Activated naive CD4-positive, alpha-beta T cell treated with anti-CD3 and anti-CD28 coated beads, Interleukin-2, amount 50 U/mL, for 72 hours (primary cell): ENCODE measurements around the gene TAGLN2. TPM values are rescaled to one million over a fixed set of nuclear protein-coding genes. Genes with fewer than 3 reads are reported as not detected.
"Not testable (repeated sequence)": the region's sequence is repeated elsewhere in the genome, so short reads cannot be mapped to it uniquely, and the experiment has no call there.

Source experiments
- ATAC-seq, 2 donors: fragments of 150-1000 bp; cut with Tn5 transposase; 2 replicates each; pipeline ENCODE4 v1.10.0; 2021; ENCODE audit warnings: mild to moderate bottlenecking in 2 of 2, moderate library complexity in 2 of 2
- DNase-seq, 2 donors: peaks; one replicate each; pipeline ENCODE4 v3.0.0; 2021 to 2022; ENCODE audit warnings: low spot score in 2 of 2
- H3K27ac Mint-ChIP-seq, 2 donors: one replicate each; pipeline ENCODE4 v1.8.0; 2022; ENCODE audit warnings: mild to moderate bottlenecking in 2 of 2, mixed read lengths in 2 of 2
- H3K36me3 Mint-ChIP-seq, 2 donors: one replicate each; pipeline ENCODE4 v1.8.0; 2022; ENCODE audit warnings: mixed read lengths in 2 of 2
- H3K9me3 Mint-ChIP-seq, 2 donors: one replicate each; pipeline ENCODE4 v1.8.0; 2022; ENCODE audit warnings: mixed read lengths in 2 of 2
- total RNA-seq, 2 donors: library from RNA; stranded (reverse); gene quantifications; one replicate each; pipeline ENCODE4 v1.2.3, GENCODE V29; 2022

Gene TAGLN2
- total RNA-seq, 2 donors from 2014 or later: 391 to 559 TPM

DNA sequence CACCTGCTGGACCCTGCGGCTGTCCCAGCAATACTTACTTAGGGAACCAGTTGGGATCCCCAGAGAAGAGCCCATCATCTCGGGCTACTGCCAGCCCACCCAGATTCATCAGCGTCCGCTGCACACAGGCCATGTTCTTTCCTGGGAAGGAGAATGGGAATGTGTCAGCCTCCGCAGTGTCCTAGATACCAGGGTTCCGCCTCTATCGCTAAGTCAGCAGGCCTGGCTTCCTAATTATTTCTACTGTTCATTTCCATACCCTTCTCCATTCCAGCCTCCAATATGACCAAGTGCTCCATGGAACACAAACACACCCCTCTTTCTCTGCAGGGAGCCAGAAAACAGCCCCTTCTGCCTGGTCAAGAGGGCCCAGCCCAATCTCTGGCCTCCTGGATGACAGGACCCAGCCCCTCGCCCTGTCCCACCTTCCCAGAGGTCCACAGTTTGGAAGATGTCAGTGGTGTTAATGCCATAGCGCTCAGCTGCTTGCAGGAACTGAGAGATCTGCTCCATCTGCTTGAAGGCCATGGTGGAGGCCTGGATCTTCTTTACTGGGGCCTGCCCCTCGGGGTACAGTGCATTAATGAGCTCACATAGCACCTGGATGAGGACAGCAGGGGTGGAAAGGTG is 6.0 kb downstream of the TAGLN2 start:
- ATAC-seq (no peak), DNase-seq (no peak)
- Mint-ChIP-seq H3K27ac (peak overlapping the region in 1 of 2 donors; percentile 75), H3K9me3 (no peaks in the 10 kb centered on the region), H3K36me3 (peaks cover 29 to 57% of the 10 kb centered on the region in 2 donors)

DNA sequence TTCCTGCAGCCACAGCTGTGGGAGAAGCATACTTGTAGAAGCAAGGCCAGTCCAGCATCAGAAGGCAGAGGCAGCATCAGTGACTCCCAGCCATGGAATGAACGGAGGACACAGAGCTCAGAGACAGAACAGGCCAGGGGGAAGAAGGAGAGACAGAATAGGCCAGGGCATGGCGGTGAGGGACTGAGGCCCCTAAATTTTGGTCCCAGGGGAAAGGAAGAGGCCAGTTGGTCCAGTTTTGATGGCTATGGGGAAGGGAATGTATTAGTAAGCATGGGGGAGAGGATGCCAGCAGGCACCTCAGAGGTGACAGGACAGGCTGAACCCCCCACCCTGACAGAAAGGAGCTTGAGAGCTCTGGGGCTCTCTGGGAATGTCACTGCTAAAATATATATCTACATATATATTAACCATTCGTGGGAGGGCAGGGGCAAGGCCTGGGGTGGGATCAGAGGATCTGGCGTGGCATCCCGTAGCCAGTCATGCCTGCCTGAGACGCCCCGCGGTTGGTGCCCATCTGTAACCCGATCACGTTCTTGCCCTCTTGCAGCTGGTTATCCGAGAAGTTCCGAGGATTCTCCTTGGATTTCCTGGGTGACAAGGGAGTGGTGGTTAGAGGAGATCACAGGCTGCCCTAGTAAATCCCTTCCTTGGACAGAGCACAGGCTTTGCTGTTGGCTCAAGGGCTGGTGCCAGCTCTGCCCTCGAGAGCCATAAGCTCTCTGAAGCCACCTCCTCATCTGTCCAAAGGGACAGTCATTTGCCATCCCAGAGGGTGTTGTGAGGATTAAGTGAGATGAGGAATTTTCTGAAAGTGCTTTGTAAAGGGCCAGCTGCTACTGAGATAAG is 6.7 kb downstream of the TAGLN2 start:
- no peak for DNase-seq
- H3K27ac Mint-ChIP-seq: peak overlapping the region; percentile 77 to 87
- no peaks in the 10 kb centered on the region for H3K9me3 Mint-ChIP-seq
- ATAC-seq: no peak
- H3K36me3 Mint-ChIP-seq: peaks cover 24 to 49% of the 10 kb centered on the region in 2 donors

DNA sequence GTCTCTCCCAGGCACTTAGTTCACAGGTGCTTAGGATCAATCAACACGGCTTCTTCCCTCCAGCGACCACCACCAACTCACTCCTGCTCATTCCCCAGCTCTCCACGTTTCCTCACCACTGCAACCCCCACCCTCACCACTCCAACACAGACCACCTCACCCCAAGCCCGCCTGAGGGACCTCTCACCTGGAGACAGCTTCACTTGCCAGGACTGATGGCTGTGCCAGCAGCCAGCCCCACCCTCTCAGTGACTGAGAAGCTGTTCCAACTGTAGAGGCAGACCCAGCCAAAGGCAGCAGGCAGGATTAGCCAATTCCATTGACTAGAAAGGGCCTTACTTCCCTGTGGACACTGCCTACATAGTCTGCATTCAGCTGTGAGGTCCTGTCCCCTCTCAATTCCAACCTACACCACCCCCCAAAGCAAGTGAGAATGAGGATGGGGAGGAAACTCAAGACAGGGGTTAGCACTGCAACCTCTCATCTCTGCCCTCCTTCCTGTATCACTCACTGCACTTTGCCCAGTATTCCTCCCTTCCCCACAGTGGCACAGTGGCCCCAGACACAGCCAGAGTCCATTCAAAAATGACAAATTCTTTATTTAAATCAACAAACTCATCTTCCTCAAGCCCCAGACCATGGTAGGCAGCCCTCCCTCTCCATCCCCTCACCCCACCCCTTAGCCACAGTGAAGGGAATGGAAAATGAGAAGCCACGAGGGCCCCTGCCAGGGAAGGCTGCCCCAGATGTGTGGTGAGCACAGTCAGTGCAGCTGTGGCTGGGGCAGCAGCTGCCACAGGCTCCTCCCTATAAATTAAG is 7.6 kb downstream of the TAGLN2 start:
- DNase-seq (no peak), ATAC-seq (no peak)
- peaks cover 16 to 46% of the 10 kb centered on the region in 2 donors for H3K36me3 Mint-ChIP-seq
- H3K27ac Mint-ChIP-seq: peak overlapping the region; percentile 77 to 87
- H3K9me3 Mint-ChIP-seq: no peaks in the 10 kb centered on the region

DNA sequence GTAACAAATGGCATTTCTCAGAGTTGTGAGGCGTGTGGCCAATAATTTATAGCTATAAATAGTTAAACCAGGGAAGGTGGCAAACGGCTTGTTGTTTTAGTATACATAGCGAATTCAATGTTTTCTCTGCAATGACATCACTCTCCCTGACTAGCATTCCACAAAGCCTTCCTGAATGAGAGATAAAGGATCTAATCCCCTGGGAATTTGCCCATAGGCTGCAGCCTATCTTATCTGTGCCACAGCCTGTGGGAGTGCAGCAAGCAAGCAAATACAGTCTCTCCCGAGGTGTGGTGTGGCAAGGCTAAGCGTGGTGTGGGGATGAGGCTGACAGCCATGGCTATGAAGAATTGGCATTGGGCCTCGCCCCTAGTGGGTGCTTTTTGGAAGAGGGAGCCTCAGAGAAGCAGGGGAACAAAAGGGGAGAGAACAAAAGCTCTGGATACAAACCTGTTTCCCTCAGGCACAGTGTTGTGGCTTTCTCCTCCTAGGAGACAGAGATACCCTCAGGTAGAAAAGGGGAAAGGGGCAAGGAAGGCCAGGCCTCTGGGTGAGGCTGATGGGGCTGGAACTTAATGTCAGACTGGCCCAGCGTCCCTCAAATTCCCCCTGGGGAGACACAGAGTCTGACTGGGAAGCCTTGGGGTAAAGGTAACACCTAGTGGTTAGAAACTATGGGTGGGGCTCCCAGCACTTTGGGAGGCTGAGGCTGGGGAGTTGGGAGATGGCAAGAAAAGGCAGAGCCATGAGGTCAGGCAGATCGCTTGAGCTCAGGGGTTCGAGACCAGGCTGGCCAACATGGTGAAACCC is 8.9 kb downstream of the TAGLN2 start:
- no peak for DNase-seq
- peak overlapping the region; percentile 61 to 77 for H3K27ac Mint-ChIP-seq
- no peaks in the 10 kb centered on the region for H3K9me3 Mint-ChIP-seq
- no peak for ATAC-seq
- H3K36me3 Mint-ChIP-seq: peaks cover 15 to 41% of the 10 kb centered on the region in 2 donors

DNA sequence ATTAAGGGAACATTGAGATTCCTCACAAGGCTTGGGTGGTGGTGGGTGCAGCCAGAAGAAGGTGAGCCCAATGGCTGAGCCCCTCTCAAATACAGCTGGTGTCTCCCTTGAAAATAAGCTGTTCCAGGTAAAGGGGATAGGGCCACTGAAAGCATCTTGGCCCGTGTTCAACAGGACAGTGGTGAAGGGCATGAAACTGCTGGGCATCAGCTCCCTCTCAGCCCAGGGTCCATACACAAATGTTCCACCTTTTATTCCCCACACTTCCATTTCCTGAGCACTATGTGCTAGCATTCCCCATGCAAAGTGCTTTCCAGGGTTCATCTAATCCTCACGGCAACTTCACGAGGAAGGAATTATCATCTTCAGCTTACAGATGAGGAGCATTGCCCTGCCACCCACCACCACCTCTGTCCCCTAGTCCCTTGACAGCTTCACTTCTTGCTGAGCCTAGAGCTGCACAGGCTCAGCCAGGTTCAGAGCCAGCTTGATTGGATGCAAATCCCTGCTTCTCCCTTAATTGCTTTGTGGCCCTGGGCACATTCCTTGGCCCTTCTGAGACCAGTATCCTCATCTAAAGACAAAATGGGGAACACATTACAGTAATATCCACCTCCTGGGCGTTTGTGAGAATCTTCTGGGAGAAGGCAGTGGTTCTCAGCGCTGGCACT is 9.6 kb downstream of the TAGLN2 start:
- H3K36me3 Mint-ChIP-seq: peaks cover 11 to 33% of the 10 kb centered on the region in 2 donors
- no peak for DNase-seq
- H3K9me3 Mint-ChIP-seq: no peaks in the 10 kb centered on the region
- ATAC-seq: no peak
- H3K27ac Mint-ChIP-seq: peak overlapping the region; percentile 61 to 77

DNA sequence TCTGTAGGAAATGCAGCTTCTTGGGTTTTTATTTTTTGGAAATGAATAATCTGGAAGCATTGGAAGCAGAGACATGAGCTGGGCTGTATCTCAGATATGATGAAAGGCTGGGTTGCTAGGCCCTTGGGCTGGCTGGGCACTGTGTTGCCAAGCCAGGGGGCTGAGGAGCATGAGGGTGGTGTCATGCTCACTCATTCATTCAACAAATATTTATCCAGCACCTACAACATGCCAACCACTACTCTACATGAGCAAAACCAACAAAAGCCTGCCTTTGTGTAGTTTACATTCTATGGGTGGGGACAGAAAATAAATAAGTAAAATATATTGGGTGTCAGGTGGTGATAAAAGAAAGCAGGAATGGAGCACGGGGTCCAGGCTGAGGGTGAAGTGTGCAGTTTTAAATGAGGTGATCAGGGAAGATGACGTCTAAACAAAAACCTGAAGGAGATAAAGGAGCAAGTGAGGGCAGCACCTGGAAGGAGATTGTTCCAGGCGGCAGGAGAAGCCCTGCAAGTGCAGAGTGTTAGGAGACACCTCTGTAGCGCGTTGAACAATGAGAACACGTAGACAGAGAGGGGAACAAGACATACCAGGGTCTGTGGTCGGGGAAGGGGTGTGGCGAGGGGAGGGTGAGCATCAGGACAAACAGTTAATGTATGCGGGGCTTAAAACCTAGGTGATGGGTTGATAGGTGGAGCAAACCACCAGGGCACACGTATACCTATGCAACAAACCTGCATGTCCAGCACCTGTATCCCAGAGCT is 10.9 kb downstream of the TAGLN2 start:
- no peaks in the 10 kb centered on the region for H3K9me3 Mint-ChIP-seq
- no peak for ATAC-seq
- H3K36me3 Mint-ChIP-seq: peaks cover 6 to 24% of the 10 kb centered on the region in 2 donors
- DNase-seq: no peak
- peak overlapping the region in 1 of 2 donors; percentile 88 for H3K27ac Mint-ChIP-seq

DNA sequence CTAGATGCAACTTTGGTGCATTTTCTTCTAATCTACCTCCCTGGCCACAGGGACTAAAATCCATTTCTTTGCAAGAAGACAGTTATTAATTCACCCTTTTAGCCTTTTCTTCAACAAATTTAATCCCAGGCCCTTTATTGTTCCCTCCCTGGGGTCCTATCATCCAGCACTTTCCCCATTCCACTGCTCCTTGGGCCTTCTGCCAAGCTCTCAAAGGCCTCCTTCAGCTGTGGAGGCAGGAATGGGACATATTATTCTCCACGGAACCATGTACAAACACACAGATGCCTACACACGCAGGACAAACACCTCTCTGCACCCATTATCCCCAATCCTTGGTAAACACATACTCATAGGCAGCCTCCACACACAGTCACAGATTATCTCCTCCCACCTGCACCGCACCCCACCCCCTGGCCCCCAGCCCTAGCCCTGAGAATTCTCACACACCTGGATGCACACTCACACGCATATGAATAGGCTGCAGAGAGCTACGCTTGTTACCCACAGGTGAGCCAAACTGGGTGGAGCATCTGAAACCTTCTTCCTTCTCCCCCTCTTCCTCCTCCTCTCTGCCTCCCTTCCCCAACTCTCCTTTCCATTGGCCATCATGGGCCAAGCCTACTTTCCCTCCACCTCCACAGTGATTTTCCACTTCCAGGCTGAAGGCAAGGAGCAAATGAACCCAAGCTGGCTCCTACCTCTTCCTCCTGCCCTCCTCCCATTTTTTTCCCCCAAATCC is 11.7 kb downstream of the TAGLN2 start:
- ATAC-seq: no peak
- Mint-ChIP-seq H3K36me3 (peaks cover 6 to 22% of the 10 kb centered on the region in 2 donors), H3K9me3 (no peaks in the 10 kb centered on the region), H3K27ac (peak overlapping the region; percentile 84 to 88)
- DNase-seq: no peak

DNA sequence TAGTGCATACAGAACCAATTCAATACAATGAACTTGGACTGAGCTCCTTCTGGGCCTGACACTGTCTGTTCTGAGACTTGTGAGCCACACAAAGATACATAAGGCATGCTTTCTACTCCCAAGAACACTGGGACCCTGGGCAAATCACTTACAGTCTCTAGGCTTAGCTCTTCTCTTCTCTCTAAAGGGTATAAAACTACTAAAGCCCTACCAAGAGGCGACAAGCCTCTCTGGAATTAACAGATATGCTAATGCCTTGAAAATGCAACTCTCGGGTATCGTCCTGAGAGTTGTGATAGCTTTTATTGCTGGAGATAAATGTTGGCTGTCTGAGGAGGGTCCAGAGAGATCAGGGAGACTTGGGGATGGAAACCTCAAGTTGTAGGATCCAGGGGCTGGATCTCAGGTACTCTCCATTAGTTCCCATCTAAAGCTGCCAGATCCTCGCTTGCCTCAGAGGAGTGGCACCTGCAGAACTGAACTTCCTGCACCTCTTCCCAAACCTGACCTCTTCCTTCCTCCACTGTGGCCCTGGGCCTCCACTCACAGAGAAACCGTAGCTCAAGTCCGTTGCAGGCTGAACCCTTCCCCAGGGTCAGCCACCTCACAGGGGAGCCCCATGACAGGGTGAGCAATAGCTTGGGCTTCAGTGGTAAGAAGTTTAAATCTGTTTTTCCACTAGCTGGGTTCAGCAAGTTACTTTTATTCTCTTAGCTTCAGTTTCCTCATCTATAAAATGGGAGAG is 13.8 kb downstream of the TAGLN2 start:
- DNase-seq (no peak), ATAC-seq (peak in 1 of 2 donors; percentile 43)
- peaks cover 0 to 10% of the 10 kb centered on the region in 2 donors for H3K36me3 Mint-ChIP-seq
- H3K27ac Mint-ChIP-seq: peak overlapping the region; percentile 84 to 98
- no peaks in the 10 kb centered on the region for H3K9me3 Mint-ChIP-seq

DNA sequence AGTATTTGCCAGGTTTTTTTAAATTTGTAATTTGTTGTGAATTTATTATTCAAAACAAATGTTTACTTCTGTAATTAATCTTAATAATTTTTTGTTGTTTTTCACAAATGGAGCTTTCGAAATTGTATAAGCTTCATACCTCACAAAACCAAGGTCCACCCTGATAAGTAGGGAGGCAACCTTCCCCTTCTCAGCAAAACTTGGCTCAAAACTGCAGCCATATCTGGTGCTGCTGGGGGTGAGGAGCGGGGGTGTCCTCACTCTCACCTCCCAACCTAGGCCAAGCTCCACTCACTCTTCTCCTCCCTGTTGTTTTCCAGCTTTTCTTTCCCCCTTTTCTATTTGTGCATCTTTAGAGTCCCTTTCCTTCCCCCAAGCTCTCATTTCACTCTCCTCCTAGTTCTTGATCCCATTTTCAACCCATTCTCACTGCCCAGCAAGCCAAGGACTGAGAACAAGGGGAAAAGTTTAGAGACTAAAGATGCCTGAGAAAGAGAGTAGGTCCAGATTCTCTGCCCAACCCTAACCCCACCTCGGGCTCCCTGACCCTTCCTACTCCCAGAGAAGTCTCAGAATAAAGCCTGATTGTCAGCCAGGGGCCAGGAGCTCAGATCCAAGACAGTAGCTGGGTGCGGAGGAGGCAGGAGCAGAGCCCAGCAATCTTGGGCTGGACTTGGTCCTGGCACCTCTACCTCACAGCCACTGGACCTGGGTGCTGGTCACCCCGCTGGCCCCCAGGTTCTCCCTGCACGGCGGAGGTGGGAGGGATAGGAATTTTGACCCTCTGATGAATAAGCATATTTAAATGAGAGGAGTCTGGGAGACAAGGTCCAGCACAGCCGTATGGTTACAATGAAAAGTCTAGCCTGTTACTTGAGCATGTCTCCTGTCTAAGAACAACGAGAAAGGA is 17.0 kb downstream of the TAGLN2 start:
- ATAC-seq: no peak
- Mint-ChIP-seq H3K9me3 (no peaks in the 10 kb centered on the region), H3K27ac (peak overlapping the region in 1 of 2 donors; percentile 9), H3K36me3 (peaks cover 0 to 9% of the 10 kb centered on the region in 2 donors)
- no peak for DNase-seq

DNA sequence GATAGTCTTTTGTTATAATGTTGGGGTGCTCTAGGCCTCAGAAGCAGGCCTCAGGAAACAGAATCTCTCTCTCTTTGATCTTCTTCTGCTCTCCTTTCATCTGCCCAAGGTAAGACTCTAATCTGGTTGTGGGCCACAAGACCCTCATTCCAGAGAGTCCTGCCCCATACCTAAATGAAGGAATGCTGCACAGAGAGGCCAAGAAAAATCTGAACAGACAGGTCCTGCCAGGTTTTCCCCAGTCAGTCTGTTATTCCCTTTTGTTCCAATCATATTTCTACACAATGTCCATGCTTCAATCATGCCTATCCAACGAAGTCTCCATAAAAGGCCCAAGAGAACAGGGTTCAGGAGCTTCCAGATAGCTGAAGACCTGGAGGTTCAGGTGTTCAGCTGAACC is 18.3 kb downstream of the TAGLN2 start:
- H3K27ac Mint-ChIP-seq: no peak overlapping the region

DNA sequence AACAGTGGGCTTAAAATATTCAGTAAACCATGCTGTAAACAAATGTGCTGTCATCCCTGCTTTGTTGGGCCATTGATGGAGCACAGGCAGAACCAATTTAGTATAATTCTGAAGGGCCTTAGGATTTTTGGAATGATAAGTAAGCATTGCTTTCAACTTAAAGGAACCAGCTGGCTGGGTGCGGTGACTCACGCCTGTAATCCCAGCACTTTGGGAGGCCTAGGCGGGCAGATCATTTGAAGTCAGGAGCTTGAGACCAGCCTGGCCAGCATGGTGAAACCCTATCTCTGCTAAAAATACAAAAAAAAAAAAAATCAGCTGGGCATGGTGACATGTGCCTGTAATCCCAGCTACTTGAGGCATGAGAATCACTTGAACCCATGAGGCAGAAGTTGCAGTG is 21.3 kb downstream of the TAGLN2 start:
- not testable (repeated sequence) for H3K9me3 Mint-ChIP-seq, ATAC-seq, H3K36me3 Mint-ChIP-seq, DNase-seq, H3K27ac Mint-ChIP-seq

More for the DNA sequence above, 18.3 kb downstream of the TAGLN2 start:
- H3K9me3 Mint-ChIP-seq: no peaks in the 10 kb centered on the region
- DNase-seq: no peak
- no peaks in the 10 kb centered on the region for H3K36me3 Mint-ChIP-seq
- no peak for ATAC-seq

DNA sequence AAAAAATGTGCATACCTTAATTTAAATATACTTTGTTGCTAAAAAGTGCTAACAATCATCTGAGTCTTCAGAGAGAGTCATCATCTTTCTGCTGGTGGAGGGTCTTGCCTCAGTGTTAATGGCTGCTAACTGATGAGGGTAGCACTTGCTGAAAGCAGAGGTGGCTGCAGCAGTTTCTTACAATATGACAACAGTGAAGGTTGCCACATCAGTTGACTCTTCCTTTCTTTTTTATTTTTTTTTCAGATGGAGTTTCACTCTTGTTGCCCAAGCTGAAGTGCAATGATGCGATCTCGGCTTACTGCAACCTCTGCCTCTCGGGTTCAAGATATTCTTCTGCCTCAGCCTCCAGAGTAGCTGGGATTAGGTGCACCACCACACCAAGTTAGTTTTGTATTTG is 22.8 kb downstream of the TAGLN2 start:
- no peaks in the 10 kb centered on the region for H3K9me3 Mint-ChIP-seq
- no peak overlapping the region for H3K27ac Mint-ChIP-seq
- DNase-seq (no peak), ATAC-seq (no peak)
- no peaks in the 10 kb centered on the region for H3K36me3 Mint-ChIP-seq

DNA sequence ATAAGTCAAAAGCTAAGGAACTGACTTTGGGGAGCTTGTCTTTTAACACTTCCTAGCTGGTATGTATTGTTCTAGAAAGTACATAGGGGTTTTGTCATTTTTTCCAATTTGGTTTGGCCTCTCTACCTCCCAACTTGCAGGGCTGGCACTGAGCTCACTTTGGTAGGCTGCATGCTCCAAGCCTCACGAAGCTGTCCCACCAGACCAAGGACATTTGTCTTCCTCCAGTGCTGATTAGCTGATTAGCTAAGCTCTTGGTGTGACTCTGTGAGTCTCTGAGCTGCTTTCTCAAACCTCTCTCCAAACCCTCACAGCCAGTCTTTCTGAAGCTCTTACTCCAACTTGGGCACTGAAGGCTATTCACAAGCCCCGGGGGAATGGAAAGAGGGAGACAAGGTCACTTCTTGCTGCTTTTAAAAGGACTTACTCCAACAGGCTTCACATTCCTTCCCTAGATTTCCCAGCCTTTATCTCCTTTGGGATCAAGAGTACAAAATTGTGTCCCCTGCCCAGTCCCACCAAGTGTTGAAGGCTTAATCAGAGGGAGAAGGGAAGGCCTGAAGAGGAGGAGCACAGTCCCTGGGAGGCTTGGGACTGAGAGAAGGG is 24.4 kb downstream of the TAGLN2 start:
- peak overlapping the region in 1 of 2 donors; percentile 32 for H3K27ac Mint-ChIP-seq

More for the DNA sequence above, 24.4 kb downstream of the TAGLN2 start:
- Mint-ChIP-seq H3K36me3 (no peaks in the 10 kb centered on the region), H3K9me3 (no peaks in the 10 kb centered on the region)
- DNase-seq (no peak), ATAC-seq (no peak)
